AG09319 (cell line): Measurements from ENCODE around the gene HAUS2.

Experiments used
- DNase-seq: peaks from one replicate; pipeline ENCODE4 v3.0.0-alpha.2; 2010; ENCODE audit warnings: low read depth; ENCODE audit errors: extremely low read depth
- TF ChIP-seq, protein P1 (sequence below): IDR thresholded peaks from 2 replicates; pipeline ENCODE4 v1.5.1; 2011; ENCODE audit warnings: low read depth, mild to moderate bottlenecking, inconsistent platforms, low read length, moderate library complexity

HAUS2 gene

DNA sequence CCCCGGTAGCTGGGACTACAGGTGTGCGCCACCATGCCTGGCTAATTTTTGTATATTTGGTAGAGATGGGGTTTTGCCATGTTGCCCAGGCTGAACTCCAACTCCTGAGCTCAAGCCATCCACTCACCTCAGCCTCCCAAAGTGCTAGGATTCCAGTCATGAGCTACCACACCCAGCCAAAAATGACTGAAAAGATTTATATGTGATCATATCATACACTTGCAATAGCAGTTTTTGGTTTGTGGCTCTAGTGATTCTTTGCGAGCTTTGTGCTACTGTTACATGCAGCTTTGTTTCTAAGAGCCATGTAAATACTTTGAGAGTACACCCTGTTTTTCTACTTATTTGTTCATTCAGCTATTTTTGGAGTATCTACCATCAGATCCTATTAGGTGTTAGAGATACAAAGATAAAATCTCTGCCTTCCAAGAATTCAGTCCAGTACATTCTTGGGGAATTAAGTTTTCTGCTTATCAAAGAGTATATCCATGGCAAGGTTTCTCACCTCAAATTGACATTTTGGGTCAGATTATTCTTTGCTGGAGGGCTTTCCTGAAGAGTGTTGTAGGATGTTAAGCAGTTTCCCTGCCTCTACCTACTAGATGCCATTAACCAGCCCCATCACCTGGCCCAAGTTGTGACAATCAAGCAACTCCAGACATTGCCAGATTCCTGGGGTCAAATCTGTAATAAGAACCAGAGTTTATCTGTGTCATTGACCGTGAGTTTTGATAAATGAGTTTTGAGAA is 38.2 kb upstream of the HAUS2 start:
- no peak for DNase-seq
- TF ChIP-seq, protein P1, sequence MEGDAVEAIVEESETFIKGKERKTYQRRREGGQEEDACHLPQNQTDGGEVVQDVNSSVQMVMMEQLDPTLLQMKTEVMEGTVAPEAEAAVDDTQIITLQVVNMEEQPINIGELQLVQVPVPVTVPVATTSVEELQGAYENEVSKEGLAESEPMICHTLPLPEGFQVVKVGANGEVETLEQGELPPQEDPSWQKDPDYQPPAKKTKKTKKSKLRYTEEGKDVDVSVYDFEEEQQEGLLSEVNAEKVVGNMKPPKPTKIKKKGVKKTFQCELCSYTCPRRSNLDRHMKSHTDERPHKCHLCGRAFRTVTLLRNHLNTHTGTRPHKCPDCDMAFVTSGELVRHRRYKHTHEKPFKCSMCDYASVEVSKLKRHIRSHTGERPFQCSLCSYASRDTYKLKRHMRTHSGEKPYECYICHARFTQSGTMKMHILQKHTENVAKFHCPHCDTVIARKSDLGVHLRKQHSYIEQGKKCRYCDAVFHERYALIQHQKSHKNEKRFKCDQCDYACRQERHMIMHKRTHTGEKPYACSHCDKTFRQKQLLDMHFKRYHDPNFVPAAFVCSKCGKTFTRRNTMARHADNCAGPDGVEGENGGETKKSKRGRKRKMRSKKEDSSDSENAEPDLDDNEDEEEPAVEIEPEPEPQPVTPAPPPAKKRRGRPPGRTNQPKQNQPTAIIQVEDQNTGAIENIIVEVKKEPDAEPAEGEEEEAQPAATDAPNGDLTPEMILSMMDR: no peak

- TF ChIP-seq, protein P1: no peak
- DNase-seq: no peak
Measured at GRCh38 chr15:42511007-42511391, 37.6 kb upstream of the HAUS2 start.

- TF ChIP-seq, protein P1: no peak
- DNase-seq: no peak
Measured at GRCh38 chr15:42523331-42523730, 25.3 kb upstream of the HAUS2 start.

DNA sequence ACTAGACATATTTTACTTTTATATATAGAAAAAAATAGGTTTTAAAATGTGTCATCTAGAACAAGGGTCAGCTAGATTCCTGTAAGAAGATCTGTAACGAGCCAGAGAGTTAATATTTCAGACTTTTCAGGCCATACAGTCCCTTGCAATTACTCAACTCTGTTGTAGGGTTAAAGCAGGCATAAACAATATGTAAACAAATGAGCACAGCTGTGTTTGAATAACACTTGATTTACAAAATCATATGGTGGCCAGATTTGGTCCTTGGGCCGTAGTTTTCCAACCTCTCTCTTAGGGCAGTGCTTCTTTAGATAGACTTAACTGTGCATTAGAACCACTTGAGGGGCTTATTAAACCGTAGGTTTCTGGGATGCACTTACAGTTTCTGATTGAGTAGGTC is 19.7 kb upstream of the HAUS2 start:
- TF ChIP-seq, protein P1: no peak
- DNase-seq: no peak

DNA sequence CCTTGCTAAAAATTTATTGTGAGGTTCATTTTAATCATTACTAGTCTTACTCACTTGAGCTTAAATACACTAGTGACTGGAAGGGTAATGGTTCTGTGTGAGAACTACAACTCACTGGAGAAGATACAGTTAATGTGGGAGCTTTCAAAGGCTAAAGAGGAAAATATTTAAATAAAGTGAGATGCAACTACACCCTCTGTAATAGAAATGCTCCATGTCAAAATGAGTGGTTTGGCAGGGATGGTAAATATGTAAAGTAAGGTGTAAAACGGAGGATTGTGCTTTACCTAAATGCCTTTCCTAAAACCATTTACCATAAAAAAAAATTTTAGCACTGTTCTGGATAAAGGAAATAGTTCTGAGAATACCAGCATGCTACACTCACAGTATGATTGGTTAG is 15.4 kb upstream of the HAUS2 start:
- no peak for DNase-seq
- TF ChIP-seq, protein P1: no peak

GRCh38 chr15:42544853-42545629 is 3.6 kb upstream of the HAUS2 start:
- no peak for DNase-seq
- TF ChIP-seq, protein P1: no peak

GRCh38 chr15:42547918-42548248 is 755 bp upstream of the HAUS2 start:
- TF ChIP-seq, protein P1: no peak
- no peak for DNase-seq
